Tibial nerve (tissue), 4 donors: Measurements from ENCODE around the gene CCR8.

ENCODE experiments used
- EP300 ChIP-seq, 2 donors: sonication (generic); formaldehyde crosslinking; IDR thresholded peaks; one replicate each; pipeline ENCODE4 v1.6.1; 2017; ENCODE audit warnings: antibody characterized with exemption in 2 of 2, mild to moderate bottlenecking in 1 of 2
- TF ChIP-seq, protein P1 (sequence below), 5 experiments: fragments of 200-600 bp in 3 of 5; fragments of 450-650 bp in 2 of 5; sonication (generic) in 3 of 5; IDR thresholded peaks; one replicate each; pipeline ENCODE4 v1.5.1; 2016 to 2019; ENCODE audit warnings: antibody characterized with exemption in 5 of 5, mild to moderate bottlenecking in 3 of 5, moderate library complexity in 2 of 5

DNA sequence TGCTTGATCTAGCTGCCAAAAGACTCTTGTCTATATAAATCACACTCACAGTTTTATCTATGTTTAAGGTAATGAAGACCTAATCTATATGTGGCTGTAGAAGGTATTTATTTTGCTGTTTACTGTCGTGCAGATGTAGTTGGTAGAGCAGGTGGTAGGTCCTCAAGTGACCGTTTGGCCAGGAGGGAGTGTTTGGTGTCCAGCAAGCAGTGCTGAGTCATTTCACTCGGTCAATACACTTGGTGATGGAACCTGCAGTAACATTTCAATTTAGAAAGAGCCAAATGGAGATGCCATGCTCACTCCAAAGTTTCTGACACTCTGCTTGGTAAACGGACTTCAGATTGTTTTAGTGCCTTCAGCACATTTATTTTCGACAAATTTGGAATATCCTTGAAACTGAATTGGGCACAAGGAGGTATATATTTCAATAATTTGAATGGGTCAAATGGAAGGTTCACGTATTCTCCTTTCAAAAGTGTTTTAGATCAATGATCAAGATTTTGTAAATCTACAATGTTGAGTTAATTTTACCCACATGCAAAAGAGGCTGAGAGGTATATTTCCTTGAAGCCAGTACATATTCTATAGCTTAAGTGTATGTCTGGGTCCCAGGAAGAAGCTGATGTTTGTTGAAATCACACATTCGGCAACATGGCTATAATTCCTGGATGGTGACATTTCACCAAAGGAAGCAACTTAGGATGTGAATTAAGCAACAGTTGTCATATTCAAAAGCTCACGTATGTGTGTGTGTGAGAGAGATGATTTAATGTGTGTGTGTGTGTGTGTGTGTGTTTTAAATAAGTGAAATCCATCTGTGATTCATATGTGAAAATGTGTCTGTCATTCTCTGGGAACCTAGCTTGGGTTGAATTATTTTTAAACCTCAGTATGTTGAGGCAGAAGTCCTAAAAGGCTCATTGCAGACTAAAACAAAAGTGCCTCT lies 42.0 kb upstream of the CCR8 start:
- TF ChIP-seq EP300 (IDR thresholded peaks at IDR 0.05): no peak
- TF ChIP-seq, protein P1, sequence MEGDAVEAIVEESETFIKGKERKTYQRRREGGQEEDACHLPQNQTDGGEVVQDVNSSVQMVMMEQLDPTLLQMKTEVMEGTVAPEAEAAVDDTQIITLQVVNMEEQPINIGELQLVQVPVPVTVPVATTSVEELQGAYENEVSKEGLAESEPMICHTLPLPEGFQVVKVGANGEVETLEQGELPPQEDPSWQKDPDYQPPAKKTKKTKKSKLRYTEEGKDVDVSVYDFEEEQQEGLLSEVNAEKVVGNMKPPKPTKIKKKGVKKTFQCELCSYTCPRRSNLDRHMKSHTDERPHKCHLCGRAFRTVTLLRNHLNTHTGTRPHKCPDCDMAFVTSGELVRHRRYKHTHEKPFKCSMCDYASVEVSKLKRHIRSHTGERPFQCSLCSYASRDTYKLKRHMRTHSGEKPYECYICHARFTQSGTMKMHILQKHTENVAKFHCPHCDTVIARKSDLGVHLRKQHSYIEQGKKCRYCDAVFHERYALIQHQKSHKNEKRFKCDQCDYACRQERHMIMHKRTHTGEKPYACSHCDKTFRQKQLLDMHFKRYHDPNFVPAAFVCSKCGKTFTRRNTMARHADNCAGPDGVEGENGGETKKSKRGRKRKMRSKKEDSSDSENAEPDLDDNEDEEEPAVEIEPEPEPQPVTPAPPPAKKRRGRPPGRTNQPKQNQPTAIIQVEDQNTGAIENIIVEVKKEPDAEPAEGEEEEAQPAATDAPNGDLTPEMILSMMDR (IDR thresholded peaks at IDR 0.05): no peak
